ENCODE data around the gene B3GALNT2. TPM values are rescaled to one million over a fixed set of nuclear protein-coding genes. Genes with fewer than 3 reads are reported as not detected.

The B3GALNT2 gene
- total and polyA plus RNA-seq, 2 of the 8 experiments (the other 6 are each of a cell fraction or from before 2014, with no cell fraction given): 15.4 to 39.4 TPM

DNA sequence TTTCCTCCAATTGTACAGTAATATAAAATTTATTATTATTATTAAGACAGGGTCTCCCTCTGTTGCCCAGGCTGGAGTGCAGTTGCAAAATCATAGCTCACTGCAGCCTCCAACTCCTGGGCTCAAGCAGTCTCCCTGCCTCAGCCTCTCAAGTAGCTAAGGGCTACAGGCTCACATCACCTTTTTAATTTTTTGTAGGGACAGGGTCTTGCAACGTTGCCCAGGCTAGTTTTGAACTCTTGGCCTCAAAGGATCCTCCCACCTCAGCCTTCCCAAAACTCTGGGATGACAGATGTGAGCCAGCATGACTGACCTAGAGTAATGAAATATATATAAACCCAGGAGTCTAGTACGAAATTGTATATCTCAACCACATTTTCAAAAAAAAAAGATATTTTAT, 49.2 kb downstream of the B3GALNT2 start (continued):
- TF ChIP-seq SP2 (IDR thresholded peaks at IDR 0.05; ENCODE audit: low read length): no peak
- TF ChIP-seq, protein P1, sequence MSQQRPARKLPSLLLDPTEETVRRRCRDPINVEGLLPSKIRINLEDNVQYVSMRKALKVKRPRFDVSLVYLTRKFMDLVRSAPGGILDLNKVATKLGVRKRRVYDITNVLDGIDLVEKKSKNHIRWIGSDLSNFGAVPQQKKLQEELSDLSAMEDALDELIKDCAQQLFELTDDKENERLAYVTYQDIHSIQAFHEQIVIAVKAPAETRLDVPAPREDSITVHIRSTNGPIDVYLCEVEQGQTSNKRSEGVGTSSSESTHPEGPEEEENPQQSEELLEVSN (IDR thresholded peaks at IDR 0.05): no peak
- TF ChIP-seq JUN (IDR thresholded peaks at IDR 0.05; ENCODE audit: low read depth, low read length): no peak
- TF ChIP-seq MAFK (IDR thresholded peaks at IDR 0.05; ENCODE audit: low read depth, low read length): no peak

All from H1 (cell line).